Raji (cell line): ENCODE data around the gene NPC1L1.

Experiments used
- POLR2A ChIP-seq: IDR thresholded peaks from 2 replicates; pipeline ENCODE4 v1.6.1; 2011; ENCODE audit warnings: low read depth, low read length, control low read depth; ENCODE audit not compliant: insufficient read depth

The NPC1L1 gene

GRCh38 chr7:44568771-44569560 lies 27.8 kb upstream of the NPC1L1 start:
- TF ChIP-seq POLR2A, result no peak

GRCh38 chr7:44567884-44568283 lies 26.8 kb upstream of the NPC1L1 start:
- TF ChIP-seq POLR2A, result no peak

GRCh38 chr7:44566680-44567079 lies 25.6 kb upstream of the NPC1L1 start:
- TF ChIP-seq POLR2A, result no peak

- no peak for TF ChIP-seq POLR2A
Measured at GRCh38 chr7:44565795-44566559, 24.8 kb upstream of the NPC1L1 start.

GRCh38 chr7:44565097-44565794 lies 24.1 kb upstream of the NPC1L1 start:
- TF ChIP-seq POLR2A, result no peak

- TF ChIP-seq POLR2A, result no peak
Measured at GRCh38 chr7:44564606-44565005, 23.5 kb upstream of the NPC1L1 start.

- TF ChIP-seq POLR2A, result no peak
Measured at GRCh38 chr7:44563171-44563679, 22.1 kb upstream of the NPC1L1 start.

- TF ChIP-seq POLR2A, result no peak
Measured at GRCh38 chr7:44561962-44562621, 21.0 kb upstream of the NPC1L1 start.

- TF ChIP-seq POLR2A, result no peak
Measured at GRCh38 chr7:44561481-44561880, 20.4 kb upstream of the NPC1L1 start.

- TF ChIP-seq POLR2A, result no peak
Measured at GRCh38 chr7:44559485-44559884, 18.4 kb upstream of the NPC1L1 start.

- no peak for TF ChIP-seq POLR2A
Measured at GRCh38 chr7:44557485-44557884, 16.4 kb upstream of the NPC1L1 start.

GRCh38 chr7:44555350-44555749 lies 14.2 kb upstream of the NPC1L1 start:
- no peak for TF ChIP-seq POLR2A

GRCh38 chr7:44549457-44549856 lies 8.3 kb upstream of the NPC1L1 start:
- no peak for TF ChIP-seq POLR2A

- TF ChIP-seq POLR2A, result no peak
Measured at GRCh38 chr7:44548893-44549292, 7.8 kb upstream of the NPC1L1 start.

GRCh38 chr7:44547536-44548231 lies 6.6 kb upstream of the NPC1L1 start:
- TF ChIP-seq POLR2A, result no peak
